GM12873 (cell line): ENCODE results near the gene VIPR2.

Experiments
- TF ChIP-seq, protein P1 (sequence below): IDR thresholded peaks from 2 replicates; pipeline ENCODE4 v1.5.1; 2012; ENCODE audit warnings: low read depth, mild to moderate bottlenecking, moderate library complexity, low read length, control low read depth; ENCODE audit not compliant: insufficient read depth; ENCODE audit errors: missing control alignments

Gene VIPR2

DNA sequence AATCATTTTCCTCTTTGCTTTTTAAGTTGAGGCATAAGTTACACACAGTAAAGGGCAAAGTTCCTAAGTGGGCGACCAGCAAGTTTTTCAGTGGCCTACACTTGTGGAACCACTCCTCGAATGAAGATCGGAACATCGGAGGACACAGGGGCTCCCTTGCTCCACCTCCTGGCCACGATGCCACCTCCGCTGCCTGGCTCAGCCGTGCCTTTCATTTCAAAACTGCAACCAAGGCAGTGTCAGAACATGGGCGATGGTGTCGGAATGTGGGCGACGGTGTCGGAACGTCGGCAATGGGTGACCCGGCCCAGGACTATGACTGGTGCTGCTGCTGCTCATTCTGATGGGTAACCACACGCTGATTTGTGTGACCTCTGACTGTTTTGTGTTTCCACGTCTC lies 9.6 kb upstream of the VIPR2 start:
- TF ChIP-seq, protein P1, sequence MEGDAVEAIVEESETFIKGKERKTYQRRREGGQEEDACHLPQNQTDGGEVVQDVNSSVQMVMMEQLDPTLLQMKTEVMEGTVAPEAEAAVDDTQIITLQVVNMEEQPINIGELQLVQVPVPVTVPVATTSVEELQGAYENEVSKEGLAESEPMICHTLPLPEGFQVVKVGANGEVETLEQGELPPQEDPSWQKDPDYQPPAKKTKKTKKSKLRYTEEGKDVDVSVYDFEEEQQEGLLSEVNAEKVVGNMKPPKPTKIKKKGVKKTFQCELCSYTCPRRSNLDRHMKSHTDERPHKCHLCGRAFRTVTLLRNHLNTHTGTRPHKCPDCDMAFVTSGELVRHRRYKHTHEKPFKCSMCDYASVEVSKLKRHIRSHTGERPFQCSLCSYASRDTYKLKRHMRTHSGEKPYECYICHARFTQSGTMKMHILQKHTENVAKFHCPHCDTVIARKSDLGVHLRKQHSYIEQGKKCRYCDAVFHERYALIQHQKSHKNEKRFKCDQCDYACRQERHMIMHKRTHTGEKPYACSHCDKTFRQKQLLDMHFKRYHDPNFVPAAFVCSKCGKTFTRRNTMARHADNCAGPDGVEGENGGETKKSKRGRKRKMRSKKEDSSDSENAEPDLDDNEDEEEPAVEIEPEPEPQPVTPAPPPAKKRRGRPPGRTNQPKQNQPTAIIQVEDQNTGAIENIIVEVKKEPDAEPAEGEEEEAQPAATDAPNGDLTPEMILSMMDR = peak; percentile 10

GRCh38 chr7:159153511-159153910 lies 8.8 kb upstream of the VIPR2 start:
- TF ChIP-seq, protein P1 = no peak

DNA sequence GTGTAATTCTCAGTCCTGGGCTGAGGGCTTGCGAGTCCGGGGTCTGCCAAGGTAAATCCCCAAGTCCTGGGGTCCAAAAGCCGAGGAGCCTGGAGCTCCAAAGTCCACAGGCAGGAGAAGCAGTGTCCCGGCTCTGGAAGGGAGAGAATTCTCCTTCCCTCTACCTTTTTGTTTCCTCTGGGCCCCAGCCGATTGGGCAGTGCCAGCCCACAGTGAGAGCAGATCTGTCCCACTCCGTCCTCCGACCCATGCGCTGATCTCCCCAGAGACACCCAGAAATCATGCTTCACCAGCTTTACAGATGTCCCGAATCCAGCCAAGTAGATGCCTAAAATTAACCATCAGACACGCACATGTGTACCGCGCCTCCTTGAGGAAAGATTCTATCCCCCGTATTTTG lies 8.1 kb upstream of the VIPR2 start:
- TF ChIP-seq, protein P1 = no peak

GRCh38 chr7:159151231-159151630 lies 6.6 kb upstream of the VIPR2 start:
- TF ChIP-seq, protein P1 = no peak

- TF ChIP-seq, protein P1 = no peak
Observed at GRCh38 chr7:159149488-159149887, 4.8 kb upstream of the VIPR2 start.

DNA sequence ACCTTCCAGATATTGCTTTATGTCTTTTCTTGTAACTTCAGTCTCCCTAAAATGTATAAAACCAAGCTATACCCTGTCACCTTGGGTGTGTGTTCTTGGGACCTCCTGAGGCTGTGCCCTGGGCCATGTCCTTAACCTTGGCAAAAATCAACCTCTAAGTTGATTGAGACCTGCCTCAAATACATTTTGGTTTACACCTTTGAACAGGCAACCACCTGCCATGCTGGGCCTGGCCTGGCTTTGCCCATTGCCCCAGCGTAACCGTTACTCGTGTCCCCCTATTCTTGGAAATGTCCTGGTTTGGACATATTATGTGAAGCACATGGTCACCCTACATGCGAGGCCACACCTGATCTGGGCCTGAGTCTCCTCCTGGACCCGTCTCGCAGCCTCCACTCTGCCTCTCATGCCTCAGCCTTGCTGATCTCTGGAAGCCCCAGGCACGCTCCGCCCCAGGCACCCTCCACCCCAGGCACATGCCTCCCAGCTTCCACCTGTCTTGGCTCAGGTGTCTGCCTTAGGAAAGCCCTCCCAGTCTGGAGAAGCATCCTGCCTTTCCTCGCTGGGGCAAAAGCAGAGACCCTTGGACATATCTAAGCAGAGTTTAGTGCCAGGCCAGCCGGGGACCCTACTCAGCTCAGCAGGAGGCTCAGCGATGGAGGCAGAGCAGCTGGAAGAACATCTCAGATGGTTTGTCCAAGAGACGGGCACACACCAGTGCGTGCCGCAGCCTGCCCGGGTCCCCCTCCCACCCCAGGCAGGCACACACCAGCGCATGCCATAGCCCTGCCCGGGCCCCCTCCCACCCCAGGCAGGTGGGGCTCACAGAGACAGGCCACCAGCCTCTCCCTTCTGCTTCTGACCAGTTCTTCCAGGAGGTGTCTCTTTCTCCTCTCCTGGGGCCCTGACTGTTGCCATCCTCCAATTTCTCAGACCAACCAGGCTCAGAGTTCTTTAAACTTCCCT lies 4.0 kb upstream of the VIPR2 start:
- TF ChIP-seq, protein P1 = no peak

DNA sequence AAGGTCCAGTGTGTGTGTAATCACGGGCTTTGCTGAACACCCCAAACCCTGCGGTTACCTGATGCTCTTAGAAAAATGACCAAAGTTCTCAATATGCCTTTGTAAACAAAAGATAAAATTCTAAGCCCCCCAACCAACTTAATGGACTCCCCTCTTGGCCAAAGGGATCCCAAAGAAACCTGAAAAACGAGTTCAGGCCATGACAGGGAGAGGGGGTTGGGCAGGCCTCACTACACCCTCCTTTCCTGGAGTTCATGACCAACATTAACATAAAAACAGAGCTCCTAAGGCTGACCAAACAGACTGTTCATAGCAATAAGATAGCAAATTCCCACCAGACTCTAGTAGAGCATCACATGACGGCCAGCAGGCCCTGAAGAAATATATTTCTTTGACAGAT lies 3.0 kb upstream of the VIPR2 start:
- TF ChIP-seq, protein P1 = no peak
